CD4-positive, CD25-positive, alpha-beta regulatory T cell (primary cell): ENCODE data around the gene TCFL5. TPM values are rescaled to one million over a fixed set of nuclear protein-coding genes. Genes with fewer than 3 reads are reported as not detected.

Experiments
- ATAC-seq, 2 donors: fragments of 150-1000 bp; cut with Tn5 transposase; one replicate each; pipeline ENCODE4 v1.10.0; 2021; ENCODE audit warnings: low read depth in 2 of 2, moderate number of reproducible peaks in 2 of 2, moderate library complexity in 1 of 2
- DNase-seq, 3 donors: peaks; one replicate each; pipeline versions ENCODE4 v3.0.0 to v3.0.0-alpha.2; 2012 to 2022; ENCODE audit warnings: mixed read lengths in 1 of 3
- H3K27ac ChIP-seq: one replicate; pipeline ENCODE4 v1.7.0; 2013; ENCODE audit warnings: mild to moderate bottlenecking, low read length; ENCODE audit not compliant: insufficient read depth, poor library complexity, severe bottlenecking
- H3K27me3 ChIP-seq: one replicate; pipeline ENCODE4 v1.7.0; 2013; ENCODE audit warnings: low read length; ENCODE audit not compliant: control insufficient read depth, insufficient read depth
- H3K36me3 ChIP-seq: one replicate; pipeline ENCODE4 v1.7.0; 2013; ENCODE audit warnings: mild to moderate bottlenecking, low read length, moderate library complexity; ENCODE audit not compliant: control insufficient read depth, insufficient read depth
- H3K4me1 ChIP-seq: 2 replicates; pipeline ENCODE4 v1.7.0; 2013; ENCODE audit warnings: mild to moderate bottlenecking, low read length; ENCODE audit not compliant: insufficient read depth, control insufficient read depth, poor library complexity, severe bottlenecking
- H3K4me3 ChIP-seq: one replicate; pipeline ENCODE4 v1.7.0; 2013; ENCODE audit warnings: low read depth, mild to moderate bottlenecking, low read length, moderate library complexity
- H3K9me3 ChIP-seq, 2 experiments: 1 replicate in 1 of 2; 2 replicates in 1 of 2; pipeline ENCODE4 v1.7.0; 2013; ENCODE audit warnings: low read length in 2 of 2, mild to moderate bottlenecking in 1 of 2, moderate library complexity in 1 of 2; ENCODE audit not compliant: control insufficient read depth in 2 of 2
- H3K27ac Mint-ChIP-seq, 3 donors: one replicate each; pipeline ENCODE4 v1.8.0; 2020 to 2022; ENCODE audit warnings: mild to moderate bottlenecking in 3 of 3, mixed read lengths in 3 of 3, moderate library complexity in 2 of 3
- H3K27me3 Mint-ChIP-seq: one replicate; pipeline ENCODE4 v1.8.0; 2022; ENCODE audit warnings: mild to moderate bottlenecking, mixed read lengths
- H3K36me3 Mint-ChIP-seq: one replicate; pipeline ENCODE4 v1.8.0; 2020; ENCODE audit warnings: mixed read lengths
- H3K4me1 Mint-ChIP-seq, 4 donors: one replicate each; pipeline ENCODE4 v1.8.0; 2020 to 2022; ENCODE audit warnings: mixed read lengths in 4 of 4, mild to moderate bottlenecking in 1 of 4
- H3K4me3 Mint-ChIP-seq, 4 donors: one replicate each; pipeline ENCODE4 v1.8.0; 2020 to 2022; ENCODE audit warnings: mild to moderate bottlenecking in 4 of 4, mixed read lengths in 4 of 4, moderate library complexity in 3 of 4
- H3K9me3 Mint-ChIP-seq, 7 donors: one replicate each; pipeline ENCODE4 v1.8.0; 2020 to 2022; ENCODE audit warnings: mixed read lengths in 7 of 7, mild to moderate bottlenecking in 3 of 7, moderate library complexity in 2 of 7
- polyA plus RNA-seq, 4 donors: library from polyadenylated mRNA; unstranded; fragments of 300-500 nt; fragmentation: Illumina TruSeq; gene quantifications; one replicate each; pipeline ENCODE4 v1.2.3, GENCODE V29; 2021
- total RNA-seq: library from RNA; stranded (reverse); gene quantifications from one replicate; pipeline ENCODE4 v1.2.3, GENCODE V29; 2022

TCFL5 gene
- total and polyA plus RNA-seq, 5 donors from 2014 or later: 0.53 to 3.8 (median 1.2) TPM

- H3K4me1 ChIP-seq: peaks cover 8% of the 10 kb centered on the region
- Mint-ChIP-seq H3K27me3 (peaks cover 4% of the 10 kb centered on the region), H3K4me1 (peaks cover 0 to 4% (median 0%) of the 10 kb centered on the region in 4 donors), H3K9me3 (no peaks in the 10 kb centered on the region), H3K36me3 (no peaks in the 10 kb centered on the region), H3K4me3 (no peak overlapping the region), H3K27ac (no peak overlapping the region)
- H3K27ac ChIP-seq: no peak overlapping the region
- no peaks in the 10 kb centered on the region for H3K9me3 ChIP-seq
- no peak overlapping the region for H3K4me3 ChIP-seq
- no peaks in the 10 kb centered on the region for H3K36me3 ChIP-seq
- ATAC-seq (no peak), DNase-seq (no peak)
- no peaks in the 10 kb centered on the region for H3K27me3 ChIP-seq
These were observed 37.7 kb downstream of the TCFL5 start for GRCh38 chr20:62823688-62824475.

DNA sequence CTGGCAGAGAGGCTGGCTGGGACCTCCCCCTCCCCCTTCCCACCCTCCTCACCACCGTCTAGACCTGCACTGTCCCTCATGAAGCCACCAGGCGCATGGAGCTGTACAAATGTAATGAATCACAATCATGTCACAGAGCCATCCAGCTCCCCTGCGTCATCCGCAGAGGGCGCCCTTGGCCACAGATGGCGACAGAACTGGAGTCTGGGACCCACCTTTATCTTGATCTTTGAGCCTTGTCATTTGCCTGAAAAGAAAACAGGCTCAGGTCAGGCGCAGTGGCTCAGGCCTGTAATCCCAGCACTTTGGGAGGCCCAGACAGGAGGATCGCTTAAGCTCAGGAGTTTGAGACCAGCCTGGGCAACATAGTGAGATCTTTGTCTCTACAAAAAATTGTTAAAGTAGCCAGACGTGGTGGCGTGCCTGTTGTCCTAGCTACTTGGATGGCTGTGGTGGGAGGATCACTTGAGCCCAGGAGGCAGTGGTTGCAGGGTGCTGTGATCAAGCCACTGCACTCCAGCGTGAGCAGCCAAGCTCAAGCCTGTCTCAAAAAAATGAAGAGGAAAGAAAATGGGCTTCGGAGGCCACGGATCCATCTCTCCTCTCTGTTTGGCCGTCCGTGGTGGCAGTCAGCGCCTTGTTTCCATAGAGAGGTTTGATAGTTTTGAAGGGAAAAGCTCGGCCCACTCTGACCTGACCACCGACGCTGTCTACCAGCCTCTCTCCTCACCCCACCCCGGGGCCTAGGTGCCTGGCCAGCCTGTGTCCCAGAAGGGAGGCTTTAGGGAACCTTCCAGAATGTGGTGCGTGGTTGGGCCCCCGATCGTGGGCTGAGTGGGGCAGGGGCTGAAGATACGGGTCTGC, 38.6 kb downstream of the TCFL5 start:
- Histone ChIP-seq H3K4me3 (no peak overlapping the region), H3K4me1 (peaks cover 8% of the 10 kb centered on the region), H3K27ac (no peak overlapping the region), H3K36me3 (no peaks in the 10 kb centered on the region), H3K27me3 (no peaks in the 10 kb centered on the region), H3K9me3 (no peaks in the 10 kb centered on the region)
- Mint-ChIP-seq H3K4me1 (peaks cover 0 to 4% (median 0%) of the 10 kb centered on the region in 4 donors), H3K9me3 (no peaks in the 10 kb centered on the region), H3K36me3 (no peaks in the 10 kb centered on the region), H3K4me3 (peak overlapping the region in 3 of 4 donors; percentile 22 to 80 (median 57)), H3K27me3 (peaks cover 9% of the 10 kb centered on the region), H3K27ac (no peak overlapping the region)
- DNase-seq (peak in 1 of 3 donors; percentile 63), ATAC-seq (no peak)

DNA sequence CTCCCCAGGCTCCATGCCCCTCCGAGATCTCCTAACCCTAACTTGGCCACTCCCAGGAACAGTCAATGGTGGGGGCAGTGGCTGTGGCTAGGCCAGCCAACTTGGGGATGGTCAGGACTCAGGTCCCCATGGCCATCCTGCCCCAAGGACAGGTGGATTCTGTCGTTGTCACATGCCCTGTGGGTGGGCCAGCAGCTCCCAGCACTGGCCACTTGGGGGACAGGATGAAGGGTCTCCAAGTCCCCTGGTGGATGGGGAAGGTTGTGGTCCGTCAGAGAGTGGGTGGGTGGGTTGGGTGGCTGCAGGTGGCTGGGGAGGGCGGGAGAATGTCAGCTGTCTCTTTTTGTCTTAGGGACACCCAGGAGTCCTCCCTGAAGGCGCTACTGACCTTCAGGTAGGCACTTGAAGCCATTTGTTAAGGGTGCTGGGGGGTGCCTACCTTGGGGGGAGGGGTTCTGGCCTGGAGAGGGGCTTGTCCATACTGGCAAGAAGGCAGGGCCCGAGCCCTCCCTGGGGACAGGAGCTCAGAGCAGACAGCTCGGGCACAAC, 39.3 kb downstream of the TCFL5 start:
- Histone ChIP-seq H3K9me3 (no peaks in the 10 kb centered on the region), H3K27me3 (no peaks in the 10 kb centered on the region), H3K27ac (no peak overlapping the region), H3K36me3 (no peaks in the 10 kb centered on the region), H3K4me1 (peaks cover 8% of the 10 kb centered on the region), H3K4me3 (no peak overlapping the region)
- H3K27ac Mint-ChIP-seq: no peak overlapping the region
- H3K9me3 Mint-ChIP-seq: no peaks in the 10 kb centered on the region
- ATAC-seq: no peak
- H3K4me1 Mint-ChIP-seq: peaks cover 0 to 6% (median 0%) of the 10 kb centered on the region in 4 donors
- no peak for DNase-seq
- no peak overlapping the region for H3K4me3 Mint-ChIP-seq
- no peaks in the 10 kb centered on the region for H3K36me3 Mint-ChIP-seq
- peaks cover 14% of the 10 kb centered on the region for H3K27me3 Mint-ChIP-seq

DNA sequence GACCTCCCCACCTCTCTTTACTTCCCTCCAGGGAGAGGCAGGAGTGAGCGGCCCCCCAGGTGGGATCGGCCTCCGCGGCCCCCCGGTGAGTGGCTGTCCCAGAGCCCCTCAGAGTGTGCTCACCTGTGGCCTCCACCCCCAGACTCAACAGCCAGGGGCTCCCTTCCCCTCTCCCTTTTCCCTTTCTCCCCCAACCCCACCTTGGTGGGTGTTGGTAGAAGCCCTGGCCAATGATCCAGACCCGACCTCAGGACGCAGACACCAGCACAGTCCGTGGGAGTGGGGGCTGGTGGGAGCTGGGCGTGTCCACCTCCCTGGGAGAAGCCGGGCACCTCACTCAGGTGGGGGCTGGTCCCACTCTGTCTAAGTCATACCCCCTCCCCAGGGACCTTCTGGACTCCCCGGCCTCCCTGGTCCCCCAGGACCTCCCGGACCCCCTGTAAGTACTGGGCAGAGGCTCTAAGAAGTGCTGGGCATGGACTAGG, 39.9 kb downstream of the TCFL5 start:
- H3K27me3 ChIP-seq: no peaks in the 10 kb centered on the region
- no peak overlapping the region for H3K4me3 ChIP-seq
- H3K36me3 Mint-ChIP-seq: no peaks in the 10 kb centered on the region
- no peaks in the 10 kb centered on the region for H3K9me3 ChIP-seq
- H3K4me1 ChIP-seq: peaks cover 8% of the 10 kb centered on the region
- no peaks in the 10 kb centered on the region for H3K9me3 Mint-ChIP-seq
- peaks cover 14% of the 10 kb centered on the region for H3K27me3 Mint-ChIP-seq
- H3K4me1 Mint-ChIP-seq: peaks cover 0 to 6% (median 0%) of the 10 kb centered on the region in 4 donors
- H3K36me3 ChIP-seq: no peaks in the 10 kb centered on the region
- H3K27ac ChIP-seq: no peak overlapping the region
- H3K27ac Mint-ChIP-seq: no peak overlapping the region
- H3K4me3 Mint-ChIP-seq: no peak overlapping the region
- no peak for ATAC-seq
- no peak for DNase-seq

DNA sequence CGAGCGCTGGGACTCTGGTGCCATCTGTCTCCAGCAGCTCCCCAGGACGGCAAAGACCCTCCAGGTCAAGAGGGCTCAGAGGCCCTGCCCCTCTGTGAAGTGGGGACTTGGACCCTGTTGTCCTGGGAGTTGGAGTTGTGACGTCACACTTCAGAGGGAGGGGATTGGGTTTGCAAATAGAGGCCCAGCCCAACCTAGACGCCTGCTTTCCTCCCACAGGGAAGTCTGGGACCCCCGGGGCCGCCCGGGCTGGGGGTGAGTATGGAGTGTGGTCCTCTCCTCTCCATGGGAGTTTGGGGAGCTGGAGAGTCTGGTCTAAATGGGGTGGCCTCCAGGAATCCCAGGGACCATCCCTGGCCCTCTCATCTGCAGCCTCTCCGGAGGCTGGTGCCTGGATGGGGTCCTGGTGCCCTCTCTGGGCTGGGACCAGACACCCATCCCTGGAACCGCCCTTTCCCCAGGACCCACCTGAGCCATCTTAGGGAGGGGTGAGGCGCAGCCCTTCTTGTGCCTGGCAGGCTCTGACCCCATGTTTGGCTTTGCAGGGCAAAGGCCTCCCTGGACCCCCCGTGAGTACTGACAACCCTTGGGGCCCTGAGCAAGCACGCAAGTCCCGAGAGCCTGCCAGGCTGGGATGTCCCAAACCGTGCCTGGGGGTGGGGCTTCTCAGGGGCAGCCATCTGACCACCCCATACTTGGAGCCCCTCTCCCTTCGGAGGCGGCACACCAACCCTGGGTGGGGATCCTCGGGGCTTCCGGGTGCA, 40.5 kb downstream of the TCFL5 start:
- Histone ChIP-seq H3K4me3 (no peak overlapping the region), H3K27me3 (no peaks in the 10 kb centered on the region), H3K36me3 (no peaks in the 10 kb centered on the region), H3K9me3 (no peaks in the 10 kb centered on the region), H3K4me1 (peaks cover 14% of the 10 kb centered on the region), H3K27ac (no peak overlapping the region)
- Mint-ChIP-seq H3K4me1 (peaks cover 0 to 8% (median 0%) of the 10 kb centered on the region in 4 donors), H3K9me3 (no peaks in the 10 kb centered on the region), H3K27me3 (peaks cover 14% of the 10 kb centered on the region), H3K27ac (no peak overlapping the region), H3K4me3 (no peak overlapping the region), H3K36me3 (no peaks in the 10 kb centered on the region)
- ATAC-seq (no peak), DNase-seq (no peak)

DNA sequence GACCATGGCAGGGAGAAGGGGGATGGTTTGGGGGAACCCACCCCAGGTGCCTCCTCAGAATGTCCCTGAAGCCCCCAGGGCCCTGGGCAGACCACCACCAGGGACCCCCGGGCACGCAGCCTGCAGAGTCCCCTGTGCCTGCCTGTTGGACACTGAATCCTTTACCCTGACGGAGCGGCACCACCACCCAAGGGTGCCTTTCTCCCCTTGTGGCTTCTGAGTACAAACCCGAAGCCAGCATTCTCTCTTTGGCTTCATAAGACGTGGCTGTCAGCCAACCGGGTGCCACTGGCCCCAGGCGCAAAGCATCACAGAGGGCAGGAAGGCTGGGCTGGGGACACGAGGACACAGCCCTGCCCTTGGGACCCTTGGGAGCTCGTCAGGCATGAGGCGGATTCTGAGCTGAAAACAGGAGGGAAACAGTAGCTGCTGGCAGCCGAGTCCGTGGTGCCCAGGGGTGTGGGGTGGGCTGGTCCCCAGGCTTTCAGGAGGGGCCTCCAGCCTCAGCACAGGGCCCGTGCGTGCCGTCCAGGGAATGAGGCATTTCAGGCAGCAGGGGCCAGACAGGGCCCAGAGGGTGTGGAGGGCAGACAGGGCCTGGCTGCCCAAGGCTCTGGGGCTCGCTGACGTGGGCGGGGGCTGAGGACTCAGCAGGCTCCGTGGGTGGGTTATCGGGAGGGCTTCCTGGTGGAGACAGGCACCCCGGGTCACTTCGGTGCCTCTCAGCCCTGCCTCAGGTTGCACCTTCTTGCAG, 41.2 kb downstream of the TCFL5 start:
- H3K36me3 ChIP-seq: no peaks in the 10 kb centered on the region
- H3K27ac ChIP-seq: no peak overlapping the region
- no peak overlapping the region for H3K4me3 ChIP-seq
- DNase-seq: no peak
- no peaks in the 10 kb centered on the region for H3K27me3 ChIP-seq
- H3K27ac Mint-ChIP-seq: no peak overlapping the region
- H3K9me3 Mint-ChIP-seq: no peaks in the 10 kb centered on the region
- peaks cover 20% of the 10 kb centered on the region for H3K27me3 Mint-ChIP-seq
- ATAC-seq: no peak
- peaks cover 19% of the 10 kb centered on the region for H3K4me1 ChIP-seq
- H3K9me3 ChIP-seq: no peaks in the 10 kb centered on the region
- no peak overlapping the region for H3K4me3 Mint-ChIP-seq
- H3K36me3 Mint-ChIP-seq: no peaks in the 10 kb centered on the region
- peaks cover 0 to 15% (median 3%) of the 10 kb centered on the region in 4 donors for H3K4me1 Mint-ChIP-seq
